ENCODE data around the gene ERH.

DNA sequence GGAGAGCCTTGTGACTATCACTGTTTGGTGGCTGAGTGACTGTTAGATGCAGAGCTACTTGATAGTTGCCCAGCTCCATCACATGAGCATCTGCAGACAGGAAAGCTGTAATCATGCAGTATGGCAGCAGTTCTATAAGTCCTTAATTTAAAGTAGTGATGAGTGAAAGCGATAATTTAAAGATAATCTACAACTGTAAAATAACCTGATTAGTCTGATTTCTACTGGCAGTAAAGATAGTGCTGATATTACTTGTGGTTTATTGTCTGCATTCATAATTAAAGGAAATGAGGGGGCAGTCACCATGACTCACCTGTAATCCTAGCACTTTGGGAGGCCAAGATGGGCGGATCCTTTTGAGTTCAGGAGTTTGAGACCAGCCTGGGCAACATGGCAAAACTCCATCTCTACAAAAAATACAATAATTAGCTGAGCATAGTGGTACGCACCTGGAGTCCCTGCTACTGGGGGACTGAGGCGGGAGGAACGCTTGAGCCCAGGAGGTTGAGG lies 45.3 kb upstream of the ERH start:
- TF ChIP-seq CTCF (IDR thresholded peaks at IDR 0.05) (no peak), POLR2A (IDR thresholded peaks at IDR 0.05) (no peak)
